Measurements from ENCODE around the gene KLHL35.

GRCh38 chr11:75470476-75471080 is 37.6 kb upstream of the KLHL35 start:
- TF ChIP-seq CTCF (IDR thresholded peaks at IDR 0.05) (no peak), POLR2AphosphoS5 (IDR thresholded peaks at IDR 0.05) (no peak)
